HG03175 (cell line): ENCODE results near the gene LAMA1.

Experiments used
- ATAC-seq: cut with Tn5 transposase; IDR thresholded peaks from one replicate; pipeline ENCODE4 v1.9.1; 2021; ENCODE audit warnings: mild to moderate bottlenecking, moderate library complexity; ENCODE audit not compliant: unreplicated experiment

Gene LAMA1

DNA sequence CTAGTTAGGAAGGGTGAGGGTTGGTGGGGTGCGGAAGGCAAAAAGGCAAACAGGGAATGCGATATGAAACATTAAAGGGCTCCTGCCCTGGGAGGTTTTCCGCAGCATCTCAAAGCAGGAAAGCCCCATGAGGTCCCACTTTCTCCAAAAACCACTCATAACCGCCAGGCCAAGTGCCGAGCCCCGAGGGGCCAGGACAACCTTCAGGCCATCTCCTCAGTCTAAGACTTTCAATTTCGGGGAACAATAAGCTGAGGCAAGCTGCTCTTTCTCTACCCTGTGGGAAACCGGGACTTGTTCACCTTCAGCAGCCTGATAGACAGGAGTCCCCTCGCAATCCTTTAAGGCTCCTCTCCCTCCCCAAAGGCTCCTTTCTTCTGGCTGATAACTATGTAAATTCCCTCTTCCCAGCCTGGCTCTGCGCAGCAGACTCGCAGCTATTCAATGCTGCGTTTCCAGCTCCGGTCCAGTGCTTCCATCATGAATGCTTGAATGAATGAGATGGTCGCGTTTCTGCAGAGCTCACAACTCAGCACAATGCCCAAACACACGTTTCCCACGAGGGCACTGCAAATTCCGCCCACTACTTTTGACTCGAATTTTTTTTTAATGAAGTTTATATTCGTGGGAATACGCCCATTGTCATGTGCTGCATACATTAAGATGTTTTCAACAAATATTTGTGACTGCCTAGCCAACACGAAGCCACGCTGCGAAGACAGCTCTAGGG lies 1.4 kb downstream of the LAMA1 start:
- ATAC-seq: no peak

DNA sequence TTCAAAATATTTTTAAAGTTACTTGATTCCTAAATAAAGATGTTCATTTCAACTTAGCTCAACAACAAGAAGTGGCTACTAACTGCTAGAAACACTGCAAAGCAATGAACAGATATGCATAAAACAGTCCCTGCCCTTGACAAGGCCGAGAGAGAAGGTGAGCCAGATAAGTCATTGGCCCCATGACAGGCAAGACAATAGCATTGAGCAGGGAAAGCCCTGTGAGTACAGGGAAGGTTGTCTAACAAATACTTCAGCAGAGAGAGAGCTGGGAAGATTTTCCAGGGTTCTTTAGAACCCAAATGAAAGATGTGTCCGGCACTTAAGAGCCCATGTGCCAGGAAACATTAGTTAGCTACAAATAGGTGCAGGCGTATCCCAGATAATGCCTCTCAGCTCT lies 4.7 kb downstream of the LAMA1 start:
- ATAC-seq: no peak

DNA sequence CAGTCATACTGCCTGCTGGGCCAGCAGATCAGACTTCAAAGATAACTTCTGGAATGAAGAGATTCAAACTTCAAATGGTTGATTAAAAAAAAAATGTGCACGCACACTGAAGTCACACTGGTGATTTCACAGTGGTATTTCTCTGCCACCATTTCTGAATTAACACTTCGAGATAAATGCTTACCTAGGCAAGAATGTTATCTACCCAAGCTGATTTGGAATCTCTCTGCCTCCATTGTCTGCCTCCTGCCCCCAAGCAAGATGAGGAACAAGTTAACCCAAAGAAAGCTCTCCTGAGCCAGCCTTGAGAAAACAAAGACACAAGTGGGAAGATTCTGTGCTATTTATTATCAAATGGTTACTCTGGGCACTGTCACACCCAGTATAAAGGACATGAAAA lies 6.5 kb downstream of the LAMA1 start:
- no peak for ATAC-seq

DNA sequence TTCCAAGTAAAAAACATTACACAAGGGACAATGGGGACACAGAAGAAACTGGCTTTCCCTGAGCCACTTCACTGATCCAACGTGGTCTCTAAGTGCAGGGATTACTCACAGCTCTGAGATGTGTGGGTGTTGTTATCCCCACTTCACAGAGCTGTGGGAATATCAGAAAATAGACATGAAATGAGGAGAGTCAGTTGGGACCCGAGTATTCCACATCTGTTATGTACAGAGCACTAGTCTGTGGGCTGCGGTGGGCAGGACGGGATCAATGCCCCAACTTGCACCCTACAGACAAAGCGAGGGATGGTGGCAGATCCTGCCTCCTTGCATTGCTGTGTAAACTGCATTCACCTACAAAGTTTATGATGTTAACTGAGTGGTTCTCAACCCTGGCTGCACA lies 11.7 kb downstream of the LAMA1 start:
- ATAC-seq: no peak

DNA sequence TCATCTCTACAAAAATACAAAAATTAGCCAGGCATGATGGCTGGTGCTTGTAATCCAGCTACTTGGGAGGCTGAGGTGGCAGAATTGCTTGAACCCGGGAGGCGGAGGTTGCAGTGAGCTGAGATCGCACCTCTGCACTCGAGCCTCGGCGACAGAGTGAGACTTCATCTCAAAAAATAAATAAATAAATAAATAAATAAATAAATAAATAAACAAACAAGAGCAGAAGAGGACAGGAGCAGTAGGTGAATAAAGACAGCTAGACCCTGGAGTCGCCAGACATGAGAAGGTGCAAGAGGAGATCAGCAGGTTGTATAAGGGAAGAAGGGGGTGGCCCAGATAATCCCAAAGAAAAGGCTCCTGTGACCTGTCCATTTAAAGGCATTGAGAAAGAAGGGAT lies 12.3 kb downstream of the LAMA1 start:
- no peak for ATAC-seq

DNA sequence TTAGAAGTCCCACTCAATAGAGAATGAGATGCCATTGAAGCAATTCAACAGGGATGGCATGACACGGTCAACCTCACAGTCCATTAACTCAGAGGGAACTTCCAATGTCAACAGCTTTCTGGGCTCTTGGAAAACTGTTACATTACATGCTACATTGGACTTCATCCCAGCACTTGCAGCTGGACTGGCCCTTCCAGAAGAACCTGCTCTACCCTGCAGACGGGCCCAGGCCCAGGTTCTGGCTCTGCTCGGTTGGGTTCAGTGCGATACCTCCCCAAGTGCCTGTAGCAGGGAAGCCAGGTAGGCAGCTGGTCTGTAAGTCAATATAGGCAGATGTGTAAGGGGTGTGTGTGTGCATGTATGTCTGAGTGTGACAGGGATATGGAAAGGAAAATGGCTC lies 12.9 kb downstream of the LAMA1 start:
- ATAC-seq: no peak

DNA sequence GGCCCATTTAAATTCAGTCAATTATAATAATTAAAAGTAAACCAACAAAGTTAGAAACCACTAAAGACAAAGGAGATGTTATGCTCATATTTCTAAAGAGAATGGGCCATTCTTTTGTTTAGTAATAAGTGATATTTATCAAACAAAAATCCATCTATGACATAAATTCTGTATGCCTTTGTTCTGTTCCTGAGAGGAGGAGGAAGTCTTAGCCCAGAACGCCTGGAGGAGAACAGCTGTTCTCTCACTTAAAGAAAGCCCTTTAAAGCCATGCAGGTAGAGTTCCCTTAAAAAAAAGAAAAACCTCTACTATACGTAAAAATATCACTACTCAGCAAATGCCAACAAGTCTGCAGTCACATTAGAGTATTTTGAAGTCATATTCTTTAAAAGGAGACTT lies 15.5 kb downstream of the LAMA1 start:
- ATAC-seq: no peak

DNA sequence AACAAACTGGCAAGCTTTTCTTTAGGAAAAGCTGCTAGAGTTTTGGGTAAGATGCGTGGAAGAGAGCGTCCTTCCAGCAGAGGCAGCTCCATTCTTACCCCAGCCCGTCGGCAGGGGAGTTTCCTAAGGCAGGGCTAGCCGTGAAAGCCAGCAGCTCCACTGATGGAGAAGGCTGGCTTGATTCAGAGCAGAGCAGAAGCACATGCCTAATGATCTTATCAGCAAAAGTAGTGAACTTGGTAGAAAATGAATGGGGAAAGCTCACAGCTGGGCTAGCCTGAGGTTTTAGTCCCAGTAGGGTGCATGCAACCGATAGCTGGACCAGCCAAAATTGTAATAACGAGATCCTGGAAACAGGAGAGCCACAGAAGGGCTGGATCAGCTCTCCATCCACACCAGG lies 20.8 kb downstream of the LAMA1 start:
- ATAC-seq: no peak

DNA sequence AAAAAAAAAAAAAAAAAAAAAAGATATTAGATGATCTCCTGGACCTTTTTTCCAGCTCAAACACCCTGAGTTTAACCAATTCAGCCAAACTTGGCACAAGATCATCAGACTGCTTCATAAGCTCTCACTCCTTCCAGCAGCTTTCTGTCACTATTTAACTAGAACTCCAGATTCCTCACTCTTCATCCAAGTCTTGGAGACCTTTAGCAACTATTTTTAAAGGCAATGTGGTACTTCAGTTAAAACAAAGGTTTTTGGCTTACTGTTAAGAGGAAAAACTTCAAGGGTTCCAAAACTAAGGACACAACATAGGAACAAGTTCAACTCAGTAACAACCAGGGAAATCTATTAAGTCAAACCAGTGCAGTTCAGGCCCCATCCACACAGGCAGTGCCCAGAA lies 23.2 kb downstream of the LAMA1 start:
- no peak for ATAC-seq

DNA sequence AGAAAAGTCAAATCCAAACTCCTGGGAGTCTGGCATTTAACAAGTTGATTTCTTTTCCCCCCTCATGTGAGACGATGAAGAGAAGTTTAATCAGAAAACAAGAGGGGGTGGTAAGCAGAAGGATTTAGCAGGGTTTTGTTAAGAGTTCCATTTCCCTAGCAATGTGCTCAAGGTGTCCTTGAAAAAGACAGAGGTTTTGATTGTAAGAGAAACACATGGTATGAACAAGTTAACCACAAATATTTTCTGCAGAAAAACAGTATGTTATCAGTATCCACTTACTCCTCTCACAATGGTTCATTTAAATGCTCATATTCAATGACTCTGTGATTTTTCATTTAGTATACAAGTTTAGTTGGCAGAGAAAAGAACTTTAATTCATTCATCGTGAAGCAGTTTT lies 26.8 kb downstream of the LAMA1 start:
- no peak for ATAC-seq

DNA sequence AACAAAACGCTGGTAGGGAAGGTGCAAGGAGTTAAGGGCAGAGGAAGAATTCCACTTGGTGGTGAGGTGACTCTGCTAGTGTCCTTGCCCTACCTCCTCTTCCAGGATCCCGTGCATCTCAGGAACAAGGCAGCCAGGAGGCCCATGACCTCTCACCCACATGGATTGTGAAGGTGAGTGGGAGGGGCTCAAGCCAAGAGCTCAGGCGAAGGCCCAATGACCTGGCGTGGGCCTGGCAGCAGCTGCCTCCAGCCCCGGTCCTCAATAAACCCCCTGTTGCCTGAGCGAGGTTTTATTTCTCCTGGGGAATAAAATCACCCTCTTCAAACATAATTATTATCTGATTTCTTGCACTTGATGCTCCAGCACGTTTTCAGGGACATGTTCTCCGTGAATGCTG lies 28.2 kb downstream of the LAMA1 start:
- no peak for ATAC-seq

DNA sequence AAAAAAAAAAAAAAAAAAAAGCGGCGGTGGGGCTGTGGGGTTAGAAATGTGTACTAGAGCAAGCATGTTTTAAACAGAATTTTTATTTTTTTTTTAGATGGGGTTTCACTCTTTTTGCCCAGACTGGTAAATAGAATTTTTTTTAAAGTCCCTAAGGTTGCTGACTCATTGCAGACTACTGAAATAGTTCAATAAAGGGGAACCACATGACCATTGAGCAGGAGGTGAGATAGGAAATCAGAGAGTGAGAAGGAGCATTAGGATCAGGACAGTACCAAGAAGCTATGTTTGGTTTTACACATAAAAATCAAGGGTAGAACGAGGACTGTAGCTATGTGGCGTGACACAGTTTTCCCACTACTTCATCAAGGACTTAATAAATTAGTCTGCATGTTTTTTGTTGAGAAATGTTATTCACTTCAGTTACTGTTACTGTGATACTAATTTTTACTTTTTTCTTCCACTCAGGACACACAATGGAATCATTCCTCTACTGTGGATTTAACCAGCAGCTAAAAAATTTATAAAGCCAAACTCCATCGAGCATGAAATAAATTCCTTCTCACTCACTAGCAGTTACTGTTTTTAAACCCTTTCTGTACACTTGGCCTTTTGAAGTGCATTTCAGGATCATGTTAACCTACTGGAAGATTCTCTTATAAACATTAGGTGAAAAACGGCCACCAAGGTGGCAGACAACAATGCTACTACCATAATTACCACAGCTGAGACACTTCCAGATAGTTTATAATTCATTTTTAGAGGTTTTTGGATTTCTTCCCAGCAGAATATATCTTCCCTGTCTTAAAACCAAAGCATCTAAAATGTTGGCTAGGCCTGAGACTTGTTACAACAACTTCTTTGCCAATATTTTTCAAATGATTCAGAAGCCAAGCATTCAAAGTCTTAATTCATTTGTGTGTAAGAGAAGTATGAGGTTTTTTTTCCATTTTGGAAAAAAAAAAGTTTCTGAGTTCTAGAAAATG lies 33.2 kb downstream of the LAMA1 start:
- peak; percentile 57 for ATAC-seq

DNA sequence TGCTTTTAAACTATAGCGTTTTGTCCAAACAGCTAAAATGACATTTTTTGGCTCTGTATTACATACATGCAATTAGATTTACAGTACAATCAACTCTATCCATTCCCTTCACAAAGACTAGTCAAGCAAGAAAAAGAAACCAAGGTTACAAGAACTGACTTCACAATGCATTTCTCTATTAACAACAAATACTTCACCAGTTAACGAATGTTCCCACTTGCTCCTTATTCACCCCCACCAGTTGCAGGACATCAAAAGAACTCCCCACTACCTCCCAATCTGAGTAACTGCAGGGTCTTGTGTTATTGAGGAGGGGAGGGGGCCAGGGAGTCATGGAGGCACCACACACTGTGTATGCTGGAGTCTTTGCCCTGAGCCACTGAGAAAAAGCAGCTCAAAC lies 34.9 kb downstream of the LAMA1 start:
- ATAC-seq: no peak

DNA sequence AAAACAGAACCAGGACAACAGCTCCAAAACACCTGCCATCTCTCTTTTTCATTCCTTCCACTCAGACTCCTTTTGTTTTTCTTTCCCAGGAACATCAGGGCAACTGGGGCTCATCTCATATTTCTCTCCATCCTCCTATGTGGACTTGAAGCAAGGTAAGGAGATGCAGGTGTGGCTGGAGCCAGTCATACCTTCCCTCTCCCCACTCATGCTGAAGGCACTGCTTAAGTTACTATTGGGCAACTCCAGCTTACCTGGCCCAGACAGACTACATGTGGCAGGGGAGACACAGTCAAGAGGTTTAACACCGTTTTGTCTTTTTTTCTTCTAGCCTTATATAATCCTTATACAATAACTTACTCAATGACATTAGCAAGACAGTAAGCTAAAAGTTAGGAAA lies 38.4 kb downstream of the LAMA1 start:
- ATAC-seq: no peak

DNA sequence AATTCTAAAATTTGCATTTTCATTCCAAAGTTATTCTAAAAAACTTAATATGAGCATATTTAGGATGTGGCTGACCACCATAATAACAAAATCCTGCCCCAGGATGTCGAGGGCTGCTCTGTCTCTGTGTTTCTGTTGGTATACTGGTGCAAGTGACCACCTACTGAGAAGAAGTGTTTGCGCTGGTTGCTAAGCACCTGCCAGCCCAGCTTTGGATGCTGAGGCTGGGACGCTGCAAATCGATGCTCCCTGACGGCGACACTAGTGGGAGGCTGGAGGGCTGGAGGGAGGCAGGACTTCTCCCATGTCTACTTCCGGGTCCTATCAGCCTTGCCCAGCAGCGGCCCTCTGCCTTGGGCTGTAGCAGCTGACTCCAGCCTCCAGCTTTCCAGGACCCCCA lies 45.0 kb downstream of the LAMA1 start:
- no peak for ATAC-seq

DNA sequence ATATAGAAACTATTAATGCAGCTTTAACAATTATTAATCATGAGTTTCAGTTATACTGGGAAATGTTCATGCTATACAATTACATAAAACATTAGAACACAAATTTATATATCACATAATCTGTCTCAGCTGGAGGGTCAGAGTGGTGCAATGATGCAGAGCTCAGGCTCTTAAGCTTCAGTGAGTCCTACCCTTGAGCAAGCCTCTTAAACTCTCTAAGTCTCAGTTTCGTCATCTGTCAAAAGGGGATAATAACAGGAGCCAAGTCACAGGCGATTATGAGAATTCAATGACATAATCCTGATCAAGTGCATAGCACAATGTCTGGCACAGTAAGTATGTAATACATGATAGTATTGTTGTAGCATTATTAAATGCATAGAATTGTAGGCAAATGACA lies 46.0 kb downstream of the LAMA1 start:
- ATAC-seq: no peak

DNA sequence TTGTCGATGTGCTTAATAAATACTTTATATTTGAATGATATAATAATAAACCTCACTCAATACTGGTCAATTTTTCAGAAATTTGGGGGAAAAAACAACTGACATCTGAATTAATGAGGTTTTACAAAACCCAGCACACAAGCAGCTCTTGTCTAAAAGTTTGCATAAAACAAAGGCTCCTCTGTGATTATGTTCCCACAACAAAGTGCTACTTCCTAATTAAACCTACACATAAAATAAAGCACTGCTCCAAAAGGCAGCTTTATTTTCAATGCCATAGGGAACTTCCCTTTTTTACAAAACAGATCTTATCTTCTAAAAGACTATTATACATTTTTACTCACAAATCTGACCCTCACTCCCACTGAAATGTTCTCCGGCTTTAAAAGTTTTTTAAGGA lies 47.1 kb downstream of the LAMA1 start:
- no peak for ATAC-seq

DNA sequence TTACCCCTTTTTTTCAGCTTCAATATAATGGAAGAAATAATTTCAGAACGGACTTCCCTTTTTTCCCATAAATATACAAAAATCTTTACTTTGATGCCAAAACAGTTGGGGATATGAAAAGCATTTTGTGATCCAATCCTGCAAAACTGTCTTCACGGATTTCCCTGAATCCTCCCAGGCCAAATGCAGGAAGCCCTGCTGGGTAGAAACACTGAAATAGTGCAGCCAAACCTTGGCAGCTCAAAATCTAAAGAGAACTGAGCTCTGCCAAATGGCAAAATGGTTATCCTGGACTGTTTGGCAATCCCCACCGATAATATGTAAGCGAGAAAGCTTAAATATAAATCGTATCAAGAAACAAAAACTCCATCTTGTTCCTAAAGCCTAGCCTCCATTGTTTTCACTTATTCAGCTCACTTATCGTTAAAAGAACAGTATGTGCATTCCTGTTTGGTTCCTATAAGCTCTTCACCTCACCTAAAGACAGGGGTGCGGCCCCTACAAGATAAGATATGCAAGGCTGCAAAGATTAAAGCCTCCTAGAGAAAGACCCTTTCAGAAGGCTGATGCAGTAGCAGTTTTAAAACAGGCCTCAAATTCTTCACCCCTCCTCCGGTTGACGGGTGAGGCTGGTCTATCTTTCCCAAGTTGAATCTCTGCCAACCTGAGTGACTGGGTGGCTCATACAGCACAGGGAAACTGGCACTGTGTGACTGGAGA lies 48.6 kb downstream of the LAMA1 start:
- ATAC-seq: no peak

DNA sequence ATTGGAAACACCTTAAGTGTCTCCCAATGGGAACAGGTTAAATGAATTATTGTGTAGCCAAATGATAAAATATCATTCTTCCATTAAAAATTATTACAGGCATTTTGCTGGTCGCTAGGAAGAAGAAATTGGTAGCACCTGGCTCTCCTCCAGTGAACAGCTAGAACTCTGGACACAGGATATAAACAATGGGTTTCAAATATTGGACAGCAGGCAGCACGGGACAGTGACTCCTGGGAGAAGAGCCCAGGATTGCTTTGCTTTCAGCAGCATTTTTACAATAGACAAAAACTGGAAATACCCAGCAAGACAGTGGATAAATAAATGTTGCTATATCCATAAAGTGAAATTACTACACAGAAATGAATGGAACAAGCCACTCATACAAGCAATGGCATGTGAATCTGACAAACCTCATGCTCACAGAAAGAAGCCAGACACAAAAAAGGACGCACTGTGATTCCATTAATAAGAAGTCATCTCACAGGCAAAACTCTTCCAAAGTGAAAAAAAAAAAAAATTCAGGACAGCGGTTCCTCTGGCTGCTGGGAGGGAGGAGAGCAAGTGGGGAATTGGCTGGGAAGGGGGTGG lies 50.5 kb downstream of the LAMA1 start:
- ATAC-seq: no peak

DNA sequence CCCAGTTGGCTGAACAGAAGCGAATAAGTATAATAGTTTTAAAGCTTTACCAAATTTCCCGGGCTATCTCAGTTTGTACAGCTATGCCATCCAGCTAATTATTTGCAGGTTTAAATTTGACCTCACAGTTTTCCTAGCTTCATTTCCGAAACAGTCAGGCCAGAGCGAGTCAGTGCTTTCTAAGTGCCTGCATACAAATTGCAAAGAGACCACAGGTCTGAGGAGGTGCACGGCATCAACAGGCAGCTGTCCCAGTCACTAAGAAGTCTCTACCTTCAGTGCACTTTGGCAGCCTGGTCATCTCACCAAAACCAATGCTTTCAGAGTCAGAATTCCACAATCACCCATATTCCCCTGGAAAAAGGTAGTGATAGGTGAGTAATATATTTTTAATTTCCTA lies 51.9 kb downstream of the LAMA1 start:
- ATAC-seq: no peak

DNA sequence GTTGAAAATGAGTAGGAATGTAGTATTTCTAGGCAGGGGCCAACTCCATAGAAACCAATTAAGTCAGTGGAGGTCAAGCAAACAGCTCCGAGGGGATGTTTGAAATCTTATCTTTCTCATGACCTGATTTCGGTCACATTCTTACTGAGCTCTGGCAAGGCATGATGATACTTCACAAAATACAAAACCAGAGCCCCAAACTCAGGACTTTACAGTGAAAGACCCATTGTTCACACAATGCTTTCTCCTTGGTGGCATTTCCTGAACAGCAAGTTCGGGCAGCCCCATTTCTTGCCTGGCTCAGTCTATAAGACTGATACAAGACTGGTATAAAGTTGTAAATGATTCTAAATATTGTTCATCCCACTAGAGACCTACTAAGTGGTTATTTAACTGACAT lies 53.3 kb downstream of the LAMA1 start:
- ATAC-seq: no peak
